Activated CD8-positive, alpha-beta memory T cell treated with anti-CD3 and anti-CD28 coated beads for 1 hour (primary cell): ENCODE results near the gene PTDSS2.

Source experiments
- DNase-seq, 2 donors: peaks; one replicate each; pipeline ENCODE4 v3.0.0-alpha.2; 2020; ENCODE audit warnings: low read depth in 1 of 2; ENCODE audit errors: extremely low read depth in 1 of 2

Gene PTDSS2

DNA sequence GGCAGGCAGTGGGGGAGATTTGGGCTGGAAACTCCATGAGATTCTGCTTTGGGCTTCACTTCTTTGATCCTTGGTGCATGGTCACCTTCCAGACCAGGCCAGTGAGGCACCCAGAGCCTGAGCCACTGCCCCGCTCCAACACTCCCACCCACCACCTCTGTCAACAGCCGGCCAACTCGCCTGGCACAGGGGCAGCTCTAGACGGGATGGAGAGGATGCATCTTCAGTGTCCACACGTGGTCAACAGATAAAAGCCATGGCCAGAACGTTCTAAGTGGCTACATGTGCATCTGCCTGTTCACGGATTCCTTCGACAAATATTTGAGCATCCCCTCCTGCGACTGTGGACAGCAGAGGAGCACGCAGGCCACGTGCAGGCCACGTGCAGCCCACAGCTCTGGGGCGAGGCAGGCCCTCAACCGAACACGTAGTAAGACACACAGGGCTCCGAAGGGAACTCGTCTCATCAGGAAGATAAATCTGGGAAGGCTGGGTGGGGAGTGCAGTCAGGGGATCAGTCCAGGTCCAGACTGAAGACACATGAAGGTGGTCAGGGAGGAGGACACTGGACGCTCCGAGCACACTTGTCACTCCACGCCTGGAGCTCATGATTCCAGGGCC lies 88.5 kb downstream of the PTDSS2 start:
- DNase-seq, result no peak

DNA sequence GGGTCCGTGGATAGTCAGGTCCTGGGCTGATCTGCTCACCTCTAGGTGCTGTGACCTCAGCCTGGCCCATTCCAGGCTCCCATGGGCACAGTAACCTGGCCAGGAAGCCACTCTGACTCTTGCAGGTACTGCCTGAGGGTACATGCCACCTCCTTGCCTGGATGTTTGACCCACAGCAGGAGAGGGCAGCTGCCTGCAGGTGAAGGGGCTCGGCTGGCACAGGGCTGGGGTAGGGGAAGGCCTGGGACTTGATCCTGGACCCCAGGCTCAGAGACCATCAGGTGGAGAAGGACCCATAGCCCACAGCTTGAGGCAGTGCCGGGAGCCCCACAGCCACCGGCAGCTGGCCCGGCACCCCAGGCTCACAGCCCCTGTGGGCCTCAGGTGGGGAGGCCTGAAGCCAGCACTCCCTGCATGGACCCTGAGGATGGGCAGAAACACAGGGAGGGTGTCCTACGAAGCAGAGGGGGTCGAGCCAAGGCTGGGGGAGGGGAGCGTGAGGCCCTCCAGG lies 89.9 kb downstream of the PTDSS2 start:
- no peak for DNase-seq
